HCT116 (cell line): ENCODE measurements around the gene PSG4. TPM values are rescaled to one million over a fixed set of nuclear protein-coding genes. Genes with fewer than 3 reads are reported as not detected.
A peak's percentile ranks its signal among the peaks of the same experiment; 100 is the strongest.
"Not testable (repeated sequence)": the region's sequence is repeated elsewhere in the genome, so short reads cannot be mapped to it uniquely, and the experiment has no call there.

Experiments
- ATAC-seq: fragments of 200-7000 bp; cut with Tn5 transposase; 2 replicates; pipeline ENCODE4 v1.9.1; 2020; ENCODE audit warnings: mild to moderate bottlenecking, moderate library complexity
- BruUV-seq: library from RNA; stranded (reverse); fragments of 400-500 nt; replicated peaks from 2 replicates; lab custom pipeline; 2021; lab: Mats Ljungman, UMichigan
- CTCF ChIA-PET: fragments of 300-600 bp; sonication (Branson Sonifier 250); formaldehyde crosslinking; loops from one replicate; lab custom pipeline; 2021; ENCODE audit warnings: antibody characterized with exemption; lab: Charles Lee
- POLR2A ChIA-PET: fragments of 300-600, 350-600 bp; sonication (Branson Sonifier 250); formaldehyde crosslinking; loops from one replicate; lab custom pipeline; 2021; ENCODE audit warnings: antibody characterized with exemption; lab: Charles Lee
- RAD21 ChIA-PET, 2 experiments: fragments of 300-600 bp; sonication (Branson Sonifier 250); formaldehyde crosslinking; loops; one replicate each; lab custom pipeline; 2023; ENCODE audit warnings: low total read pairs in 2 of 2; ENCODE audit not compliant: uncharacterized antibody in 2 of 2, unreplicated experiment in 2 of 2, low non-redundant PET in 1 of 2; lab: Charles Lee
- DNase-seq: peaks from one replicate; pipeline ENCODE4 v3.0.0-alpha.2; 2010; ENCODE audit warnings: low read depth, low spot score
- H2AFZ ChIP-seq: fragments of 200-600 bp; shearing (Covaris generic), sonication (generic); 2 replicates; pipeline ENCODE4 v1.6.1; 2017; ENCODE audit warnings: low read depth, mixed run types, mixed read lengths, antibody characterized with exemption, low read length; ENCODE audit not compliant: poor library complexity, severe bottlenecking
- H3K27ac ChIP-seq: 2 replicates; pipeline ENCODE4 v1.5.1; 2012; ENCODE audit warnings: low read depth, low read length
- H3K27me3 ChIP-seq: fragments of 200-600 bp; sonication (generic); 2 replicates; pipeline ENCODE4 v1.6.1; 2016; ENCODE audit warnings: mixed run types, low read length, mixed read lengths; ENCODE audit not compliant: insufficient read depth
- H3K36me3 ChIP-seq, 2 experiments: fragments of 200-500 bp in 1 of 2; fragments of 200-600 bp in 1 of 2; sonication (Bioruptor generic) in 1 of 2; sonication (generic) in 1 of 2; 2 replicates each; pipeline versions ENCODE4 v1.5.1 to v1.6.1; 2014 to 2016; ENCODE audit warnings: low read length in 2 of 2, inconsistent platforms in 1 of 2, mixed read lengths in 1 of 2, mixed run types in 1 of 2; ENCODE audit not compliant: insufficient read depth in 2 of 2, control insufficient read depth in 1 of 2
- H3K4me1 ChIP-seq, 2 experiments: fragments of 200-600 bp in 1 of 2; sonication (generic) in 1 of 2; 2 replicates each; pipeline versions ENCODE4 v1.5.1 to v1.6.1; 2012 to 2017; ENCODE audit warnings: low read length in 2 of 2, inconsistent platforms in 1 of 2, mild to moderate bottlenecking in 1 of 2, mixed read lengths in 1 of 2, mixed run types in 1 of 2, moderate library complexity in 1 of 2; ENCODE audit not compliant: insufficient read depth in 2 of 2, control insufficient read depth in 1 of 2
- H3K4me2 ChIP-seq: fragments of 200-600 bp; sonication (generic); 2 replicates; pipeline ENCODE4 v1.6.1; 2017; ENCODE audit warnings: mixed run types, low read length, mixed read lengths
- H3K4me3 ChIP-seq, 2 experiments: fragments of 200-600 bp in 1 of 2; sonication (generic) in 1 of 2; replicated peaks in 1 of 2; 2 replicates each; pipeline ENCODE4 v1.5.1; 2011 to 2016; ENCODE audit warnings: low read length in 2 of 2, control low read depth in 1 of 2, low read depth in 1 of 2, mild to moderate bottlenecking in 1 of 2, mixed read lengths in 1 of 2, mixed run types in 1 of 2
- H3K79me2 ChIP-seq: fragments of 200-600 bp; sonication (generic); 2 replicates; pipeline ENCODE4 v1.6.1; 2017; ENCODE audit warnings: mild to moderate bottlenecking, mixed run types, low read length, moderate library complexity, mixed read lengths; ENCODE audit not compliant: insufficient read depth
- H3K9ac ChIP-seq: fragments of 200-600 bp; sonication (generic); 2 replicates; pipeline ENCODE4 v1.6.1; 2016; ENCODE audit warnings: low read length, mixed read lengths
- H3K9me2 ChIP-seq: fragments of 200-600 bp; sonication (generic), shearing (Covaris generic); 2 replicates; pipeline ENCODE4 v1.6.1; 2017; ENCODE audit warnings: mixed run types, mild to moderate bottlenecking, moderate library complexity; ENCODE audit not compliant: insufficient read depth
- H3K9me3 ChIP-seq, 2 experiments: fragments of 200-500 bp in 1 of 2; fragments of 200-600 bp in 1 of 2; sonication (Bioruptor generic) in 1 of 2; sonication (generic) in 1 of 2; 2 replicates each; pipeline ENCODE4 v1.6.1; 2014 to 2017; ENCODE audit warnings: low read length in 2 of 2, mixed read lengths in 2 of 2, inconsistent platforms in 1 of 2, low read depth in 1 of 2, mild to moderate bottlenecking in 1 of 2, mixed run types in 1 of 2, moderate library complexity in 1 of 2; ENCODE audit not compliant: control insufficient read depth in 1 of 2, insufficient read depth in 1 of 2
- H4K20me1 ChIP-seq: fragments of 200-600 bp; sonication (generic), shearing (Covaris generic); 2 replicates; pipeline ENCODE4 v1.6.1; 2017; ENCODE audit warnings: mixed run types, mild to moderate bottlenecking, moderate library complexity; ENCODE audit not compliant: insufficient read depth
- RAD21 ChIP-seq: IDR thresholded peaks from 2 replicates; pipeline ENCODE4 v1.6.1; 2012; ENCODE audit warnings: low read depth, mild to moderate bottlenecking
- intact Hi-C: fragments of 100-400 bp; cut with micrococcal nuclease; formaldehyde crosslinking; loops from 2 replicates; pipeline ENCODE4 v1.10.0; 2022
- total RNA-seq: library from RNA; stranded (reverse); gene quantifications from one replicate; pipeline ENCODE4 v1.2.1, GENCODE V29; 2021; ENCODE audit not compliant: unreplicated experiment
- TF ChIP-seq, protein P1 (sequence below), 3 experiments: fragments of 200-600 bp in 1 of 3; sonication (generic) in 1 of 3; IDR thresholded peaks in 2 of 3; conservative IDR thresholded peaks in 1 of 3; 2 replicates each; pipeline ENCODE4 v1.5.1; 2012 to 2017; ENCODE audit warnings: low read depth in 2 of 3, low read length in 2 of 3, antibody characterized with exemption in 1 of 3, borderline replicate concordance in 1 of 3, control low read depth in 1 of 3, mild to moderate bottlenecking in 1 of 3, mixed read lengths in 1 of 3, mixed run types in 1 of 3, moderate library complexity in 1 of 3; ENCODE audit not compliant: insufficient read depth in 1 of 3

PSG4 gene
- total RNA-seq, 1 experiment from 2014 or later: not detected

DNA sequence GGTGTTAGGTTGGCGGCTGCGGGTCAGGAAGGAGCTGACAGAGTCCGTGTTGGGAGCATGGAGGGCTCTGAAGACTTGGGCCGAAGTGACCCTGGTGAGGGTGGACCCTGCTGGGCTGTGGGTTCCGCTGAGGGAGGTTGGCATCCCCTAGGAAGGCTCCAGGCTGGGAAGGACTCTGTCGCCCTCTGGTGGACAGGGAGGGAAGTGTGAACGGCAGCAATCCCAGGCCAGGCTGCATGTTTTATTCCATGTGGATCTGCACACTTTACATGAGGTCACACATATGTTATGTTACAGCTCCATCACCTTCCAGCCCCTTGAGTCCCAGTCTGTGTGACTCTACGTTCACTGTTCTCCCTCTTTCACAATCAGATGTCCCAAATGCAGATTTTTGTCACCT, 1.7 kb upstream of the PSG4 start:
- H3K9me3 ChIP-seq, POLR2A ChIA-PET, RAD21 ChIA-PET, H3K4me1 ChIP-seq, BruUV-seq, H2AFZ ChIP-seq, H3K9me2 ChIP-seq, DNase-seq, H3K27me3 ChIP-seq, H3K4me3 ChIP-seq, H3K27ac ChIP-seq, H4K20me1 ChIP-seq, H3K9ac ChIP-seq, H3K79me2 ChIP-seq, H3K36me3 ChIP-seq, H3K4me2 ChIP-seq: not testable (repeated sequence)
- ATAC-seq: 0 out of 2 replicates have a peak, but pooled peaks have one; percentile 30
- CTCF ChIA-PET: interaction anchor here (1.2 to 1.8 kb wide), 3 partner anchors 19 to 105 kb away, joined by 5 to 7 read pairs (median 6); no protein-coding TSS in a partner anchor
- TF ChIP-seq RAD21: peak; percentile 41; the same call in 1 of the 2 replicates
- TF ChIP-seq, protein P1, sequence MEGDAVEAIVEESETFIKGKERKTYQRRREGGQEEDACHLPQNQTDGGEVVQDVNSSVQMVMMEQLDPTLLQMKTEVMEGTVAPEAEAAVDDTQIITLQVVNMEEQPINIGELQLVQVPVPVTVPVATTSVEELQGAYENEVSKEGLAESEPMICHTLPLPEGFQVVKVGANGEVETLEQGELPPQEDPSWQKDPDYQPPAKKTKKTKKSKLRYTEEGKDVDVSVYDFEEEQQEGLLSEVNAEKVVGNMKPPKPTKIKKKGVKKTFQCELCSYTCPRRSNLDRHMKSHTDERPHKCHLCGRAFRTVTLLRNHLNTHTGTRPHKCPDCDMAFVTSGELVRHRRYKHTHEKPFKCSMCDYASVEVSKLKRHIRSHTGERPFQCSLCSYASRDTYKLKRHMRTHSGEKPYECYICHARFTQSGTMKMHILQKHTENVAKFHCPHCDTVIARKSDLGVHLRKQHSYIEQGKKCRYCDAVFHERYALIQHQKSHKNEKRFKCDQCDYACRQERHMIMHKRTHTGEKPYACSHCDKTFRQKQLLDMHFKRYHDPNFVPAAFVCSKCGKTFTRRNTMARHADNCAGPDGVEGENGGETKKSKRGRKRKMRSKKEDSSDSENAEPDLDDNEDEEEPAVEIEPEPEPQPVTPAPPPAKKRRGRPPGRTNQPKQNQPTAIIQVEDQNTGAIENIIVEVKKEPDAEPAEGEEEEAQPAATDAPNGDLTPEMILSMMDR (IDR thresholded peaks at IDR 0.05 in 2 of 3, conservative IDR thresholded peaks at IDR 0.05 in 1 of 3; ENCODE audit: borderline replicate concordance in 1 of 3, insufficient read depth in 1 of 3, low read depth in 2 of 3, low read length in 2 of 3): peak; percentile 31 to 62 (median 58); a peak in 5 of 6 replicates
- intact Hi-C loops: loop anchor here (5.0 kb wide), 1 partner anchor 105 kb away; no protein-coding TSS in a partner anchor

DNA sequence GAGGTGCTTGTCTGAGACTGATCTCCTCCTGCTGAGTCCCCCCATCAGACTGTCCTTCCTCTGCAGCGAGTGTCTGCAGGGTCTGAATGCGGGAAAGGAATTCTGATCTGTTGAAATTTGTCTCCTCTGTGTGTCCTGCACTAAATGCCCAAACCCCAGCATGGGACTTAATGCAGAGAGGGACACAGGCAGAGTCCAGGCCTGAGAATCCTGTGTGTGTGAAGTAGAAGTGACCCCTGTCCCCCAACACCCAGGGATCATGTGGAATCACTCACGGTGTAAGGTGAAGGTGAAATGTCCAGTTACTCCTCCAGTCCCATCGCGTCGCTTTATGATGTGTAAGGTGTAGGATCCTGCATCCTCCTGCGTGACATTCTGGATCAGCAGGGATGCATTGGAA, 1.8 kb downstream of the PSG4 start:
- H3K79me2 ChIP-seq, CTCF ChIA-PET, H3K9me3 ChIP-seq, DNase-seq, H3K4me2 ChIP-seq, H2AFZ ChIP-seq, BruUV-seq, H3K4me3 ChIP-seq, ATAC-seq, POLR2A ChIA-PET, H3K27ac ChIP-seq, H3K9ac ChIP-seq, H4K20me1 ChIP-seq, RAD21 ChIA-PET, H3K27me3 ChIP-seq, H3K36me3 ChIP-seq, H3K9me2 ChIP-seq, intact Hi-C loops: not testable (repeated sequence)
- peaks cover 10 to 15% of the 10 kb centered on the region in 2 experiments for H3K4me1 ChIP-seq

DNA sequence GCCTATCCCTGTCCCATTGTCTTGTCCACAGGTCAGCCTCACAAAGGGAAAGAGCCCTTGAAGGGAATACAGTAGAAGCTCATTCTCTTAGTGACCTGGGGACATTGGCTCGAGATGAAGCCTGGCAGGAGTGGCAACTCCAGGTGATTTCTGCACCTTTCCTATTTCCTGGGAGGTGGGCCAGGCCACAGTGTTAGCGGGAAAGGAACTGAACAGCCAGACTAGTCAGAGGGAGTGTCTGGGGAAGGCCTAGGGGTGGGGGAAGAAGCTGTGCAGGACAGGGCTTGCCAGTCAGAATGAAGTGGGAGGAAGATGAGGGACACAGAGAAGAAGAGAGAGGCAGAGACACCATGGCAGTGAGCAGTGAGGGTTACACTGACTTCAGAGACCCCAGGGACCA, 3.5 kb downstream of the PSG4 start:
- RAD21 ChIA-PET, ATAC-seq, H3K79me2 ChIP-seq, DNase-seq, H4K20me1 ChIP-seq, H3K36me3 ChIP-seq, H3K9me3 ChIP-seq, H3K9me2 ChIP-seq, H3K4me3 ChIP-seq, H3K27ac ChIP-seq, CTCF ChIA-PET, POLR2A ChIA-PET, H3K9ac ChIP-seq, H2AFZ ChIP-seq, H3K27me3 ChIP-seq, BruUV-seq, intact Hi-C loops: not testable (repeated sequence)
- Histone ChIP-seq H3K4me2 (peak overlapping the region; percentile 45; the same call in 1 of the 2 replicates), H3K4me1 (peaks cover 10 to 15% of the 10 kb centered on the region in 2 experiments)

DNA sequence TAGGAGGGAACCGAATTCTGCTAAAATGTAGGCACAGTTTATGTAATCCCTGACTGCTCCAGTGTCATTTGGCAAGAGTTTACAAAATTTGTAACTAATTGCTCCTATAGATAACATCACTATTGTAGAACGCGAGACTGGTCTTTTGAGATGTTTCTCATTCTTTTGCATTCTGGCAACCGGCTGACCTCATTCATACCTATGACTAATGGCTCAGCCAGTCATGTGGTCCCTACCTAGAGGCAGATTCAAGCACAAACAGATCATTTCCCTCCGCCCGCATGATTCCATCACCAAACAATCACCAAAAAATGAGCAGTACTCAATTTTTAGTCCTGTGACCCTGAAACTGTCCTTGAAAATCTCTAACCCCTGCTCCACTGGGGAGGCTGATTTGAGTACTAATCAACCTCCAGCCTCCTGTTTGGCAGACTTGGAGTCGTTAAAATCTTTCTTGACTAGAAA, 4.1 kb downstream of the PSG4 start:
- H3K4me2 ChIP-seq: peak overlapping the region; percentile 45
- CTCF ChIA-PET, intact Hi-C loops, DNase-seq, H3K9me2 ChIP-seq, BruUV-seq, H3K9me3 ChIP-seq, H4K20me1 ChIP-seq, H3K79me2 ChIP-seq, POLR2A ChIA-PET, ATAC-seq, H3K27ac ChIP-seq, H3K27me3 ChIP-seq, H3K36me3 ChIP-seq, H3K4me3 ChIP-seq, RAD21 ChIA-PET, H3K9ac ChIP-seq: not testable (repeated sequence)
- peak overlapping the region; percentile 61 for H2AFZ ChIP-seq
- peaks cover 10 to 15% of the 10 kb centered on the region in 2 experiments for H3K4me1 ChIP-seq
